ENCODE measurements around the gene SMIM31.

Gene SMIM31

DNA sequence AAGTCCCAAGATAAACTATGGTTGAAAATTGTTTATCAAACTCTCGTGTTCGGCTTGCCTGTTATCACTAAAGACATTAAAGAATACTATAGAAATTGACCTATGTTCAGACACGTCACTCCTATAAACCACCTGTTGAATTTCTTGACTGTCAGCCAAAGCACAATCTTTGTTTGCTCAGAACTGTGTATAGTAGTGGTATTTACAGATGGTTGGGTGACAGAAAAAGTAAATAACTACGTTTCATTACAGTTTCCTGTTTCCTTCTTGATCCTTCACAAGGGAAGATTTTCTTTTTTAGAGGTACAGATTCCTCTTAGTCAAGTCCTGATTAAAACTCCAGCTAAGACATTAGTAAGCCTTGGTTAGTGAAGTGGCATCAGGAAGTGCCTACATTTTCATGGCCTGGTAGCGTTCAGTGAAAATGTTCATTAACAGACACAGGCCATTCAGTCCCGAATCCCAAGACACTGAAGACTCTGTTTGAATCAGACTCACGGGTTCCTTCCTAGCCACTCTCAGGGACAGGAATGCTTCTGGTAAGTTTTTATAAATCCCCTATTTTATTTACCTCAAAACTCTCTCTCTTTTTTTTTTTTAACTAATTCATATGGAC lies at the start of gene SMIM31:
TSS of gene SMIM31 (plus strand) at position 259 of the 616 bp plus-strand sequence. CDS start 16,313 bp downstream, outside the sequence.
- DNase-seq, result no peak

DNA sequence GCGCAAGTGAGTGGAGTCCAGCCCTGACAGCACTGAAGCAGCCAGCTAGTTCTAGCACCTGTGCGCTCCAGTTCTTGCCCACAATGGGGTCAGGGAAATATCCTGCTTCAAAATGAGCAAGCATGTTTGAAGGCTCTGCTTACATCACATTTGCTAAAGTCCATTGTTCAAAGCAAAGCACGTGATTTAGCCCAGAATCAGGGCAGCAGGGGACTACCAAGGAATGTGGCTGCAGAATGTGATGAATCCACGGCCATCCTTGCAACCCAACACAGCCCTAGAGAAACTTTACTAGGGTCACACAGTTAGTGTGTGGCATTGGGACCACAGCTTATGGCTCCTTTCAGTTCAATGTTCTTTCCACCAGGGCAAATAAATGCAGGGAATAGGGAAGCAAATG lies 47.3 kb upstream of the SMIM31 start:
- no peak for DNase-seq

DNA sequence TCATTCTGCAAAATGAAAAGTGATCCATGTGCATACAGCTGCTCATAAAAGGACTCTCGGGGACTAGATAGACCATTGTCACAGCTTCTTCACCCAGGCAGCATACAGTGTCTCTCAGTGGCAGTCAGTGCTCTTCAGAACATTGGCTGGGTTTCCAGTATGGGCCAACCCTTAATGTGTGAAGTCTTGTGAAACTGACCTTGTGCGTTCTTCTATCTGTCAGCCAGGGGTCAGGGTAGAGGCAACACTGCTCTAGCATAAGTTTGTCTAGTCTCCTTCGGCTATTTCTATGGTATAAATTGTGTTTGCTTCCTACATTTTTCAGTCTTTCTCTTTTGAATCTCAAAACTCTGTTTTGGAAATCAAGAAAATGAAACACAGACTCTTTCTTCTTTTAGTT lies 37.0 kb upstream of the SMIM31 start:
- no peak for DNase-seq

DNA sequence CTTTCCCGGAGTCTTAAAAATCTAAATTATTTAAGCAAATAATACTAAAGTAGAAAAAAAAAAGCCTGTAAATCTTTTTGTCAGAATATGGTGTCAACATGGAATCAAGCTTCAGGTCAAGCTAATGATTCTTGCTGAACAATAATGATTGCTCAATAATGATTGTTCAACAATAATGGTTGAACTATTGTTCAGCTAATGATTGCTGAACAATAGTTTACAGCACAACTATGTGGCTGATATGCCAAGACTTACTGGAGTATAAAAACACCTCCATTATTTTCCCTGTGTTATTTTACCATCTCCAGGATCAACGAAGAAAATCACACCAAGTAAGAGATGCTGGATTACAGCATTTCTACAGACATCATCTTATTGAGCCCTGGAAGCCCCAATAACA lies 35.1 kb upstream of the SMIM31 start:
- no peak for DNase-seq

DNA sequence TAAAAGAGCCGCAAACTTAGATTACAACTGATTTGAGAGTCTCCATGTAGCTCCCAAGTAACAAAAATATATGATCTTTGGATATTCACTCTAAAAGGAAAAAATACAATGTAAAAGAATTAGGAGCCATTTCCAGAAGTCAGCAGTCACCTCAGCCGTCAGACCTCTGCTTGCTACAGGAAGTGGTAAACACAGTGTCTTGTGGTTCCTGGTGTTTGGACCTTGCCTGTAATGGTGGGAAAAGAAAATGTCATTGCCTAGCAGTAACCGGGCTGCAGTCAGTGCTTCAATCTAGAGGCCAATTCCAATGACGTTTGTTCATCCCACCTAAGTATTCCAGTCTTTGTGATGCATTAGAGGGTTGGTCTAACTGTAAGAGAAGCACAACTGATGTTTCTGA lies 28.9 kb upstream of the SMIM31 start:
- no peak for DNase-seq

DNA sequence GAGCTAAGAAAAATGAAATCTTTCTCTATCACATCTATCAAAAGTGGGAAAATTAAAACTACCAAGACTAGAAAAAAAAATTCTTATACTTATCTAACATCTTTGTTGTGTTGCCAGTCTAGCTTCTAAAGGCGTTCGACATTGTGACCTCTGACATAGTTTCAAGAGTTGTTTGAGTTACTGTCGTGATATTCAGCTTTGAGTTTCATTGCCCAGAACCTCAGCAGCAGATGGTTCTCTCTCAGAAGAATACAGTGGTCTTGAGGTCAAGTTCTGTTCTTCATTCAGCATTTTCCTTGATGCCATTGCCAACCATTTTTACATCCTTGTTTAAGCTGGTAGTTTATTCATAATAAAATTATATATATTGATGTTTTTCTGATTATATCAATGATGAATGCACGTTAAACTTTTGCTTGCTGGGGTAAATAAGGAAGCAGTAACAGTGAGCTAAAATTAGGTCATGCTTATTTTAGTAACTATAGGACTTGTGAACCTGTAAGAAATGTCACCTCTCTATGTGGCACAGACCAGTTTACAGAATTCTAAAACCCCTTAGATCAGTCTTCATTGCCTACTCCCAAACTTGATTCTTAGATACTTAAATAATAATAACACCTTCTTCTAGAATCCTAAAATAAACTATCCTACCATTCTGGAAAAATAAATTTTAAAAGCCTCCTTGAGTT lies 23.1 kb upstream of the SMIM31 start:
- DNase-seq, result no peak

DNA sequence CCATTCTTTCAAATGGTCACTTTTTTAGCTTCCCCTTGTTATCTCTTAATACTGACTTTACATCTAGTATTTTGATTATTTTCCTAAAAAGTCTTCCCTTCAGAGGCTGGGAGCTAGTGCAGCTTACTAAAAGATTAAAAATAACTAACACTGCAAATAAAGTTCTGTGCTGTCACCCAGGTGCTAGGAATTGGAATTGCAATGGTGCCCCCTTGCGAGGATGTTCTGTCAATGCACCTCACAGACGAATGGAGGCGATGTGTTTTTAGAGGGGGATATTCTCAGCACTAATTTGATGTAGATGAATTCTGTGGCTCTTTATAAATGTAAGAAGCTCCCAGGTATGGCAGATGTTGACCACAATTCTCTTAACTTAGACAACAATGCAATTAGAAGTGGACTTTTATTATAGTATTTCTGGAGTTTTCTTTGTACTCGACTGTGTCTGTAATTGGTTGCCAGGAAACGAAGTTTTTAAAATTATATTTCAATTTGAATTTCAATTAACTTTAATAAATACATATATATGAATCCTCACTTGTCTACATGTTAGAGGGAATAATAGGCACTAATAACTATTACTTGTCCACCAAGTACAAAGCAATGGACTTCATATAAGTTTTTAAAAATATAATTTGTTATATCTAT lies 22.0 kb upstream of the SMIM31 start:
- peak in 8 of 14 donors; percentile 1 to 30 (median 8) for DNase-seq

DNA sequence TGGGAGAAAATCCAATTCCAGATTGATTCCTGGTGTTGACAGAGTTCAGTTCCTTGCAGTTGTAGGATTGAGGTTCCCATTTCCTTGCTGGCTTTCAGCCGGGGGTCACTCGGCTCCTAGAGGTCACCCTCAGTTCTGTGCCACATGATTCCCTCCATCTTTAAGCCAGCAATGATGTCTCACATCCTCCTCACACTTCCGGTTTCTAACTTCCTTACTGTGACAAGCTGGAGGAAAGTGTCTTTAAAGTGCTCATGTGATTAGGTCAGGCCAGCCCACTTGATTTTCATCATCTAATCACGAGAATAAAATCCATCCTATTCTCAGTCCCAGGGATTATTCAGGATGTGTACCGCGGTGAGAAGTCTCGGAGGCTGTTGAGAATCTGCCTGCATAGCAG lies 19.4 kb upstream of the SMIM31 start:
- DNase-seq, result no peak

DNA sequence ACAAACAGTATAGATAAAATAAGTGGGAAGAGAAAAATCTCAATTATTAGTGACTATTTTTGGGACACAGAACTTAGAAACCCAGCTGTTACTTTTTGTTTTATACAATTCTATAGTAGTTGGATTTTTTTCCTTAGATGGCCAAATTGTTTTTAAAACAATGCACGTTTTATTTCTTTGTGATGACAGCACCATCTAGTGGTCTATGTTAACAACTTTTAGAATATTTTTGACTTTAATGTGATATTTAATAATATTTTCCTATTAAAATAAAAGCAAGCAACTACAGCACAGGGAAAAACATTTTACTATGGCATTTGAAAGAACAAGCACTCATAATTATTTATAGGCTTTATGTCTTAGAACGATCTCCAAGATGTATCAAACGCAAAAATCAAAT lies 5.6 kb upstream of the SMIM31 start:
- DNase-seq, result no peak

DNA sequence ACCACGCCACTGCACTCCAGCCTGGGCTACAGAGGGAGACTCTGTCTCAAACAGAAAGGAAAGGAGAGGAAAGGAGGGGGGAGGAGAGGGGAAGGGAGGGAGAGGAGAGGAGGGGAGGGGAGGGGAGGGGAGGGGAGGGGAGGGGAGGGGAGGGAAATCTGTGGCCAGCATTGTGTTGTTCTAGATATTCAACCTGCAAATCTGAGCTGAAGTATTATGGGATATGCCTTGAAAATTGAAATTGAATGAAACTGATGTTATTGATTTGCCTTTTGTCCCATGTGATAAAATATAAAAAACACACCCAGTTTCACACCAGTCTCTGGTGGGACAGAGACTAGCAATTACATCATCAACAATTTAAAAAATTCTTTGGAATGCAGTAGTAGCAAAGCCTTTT lies 1.5 kb downstream of the SMIM31 start:
- DNase-seq, result no peak

DNA sequence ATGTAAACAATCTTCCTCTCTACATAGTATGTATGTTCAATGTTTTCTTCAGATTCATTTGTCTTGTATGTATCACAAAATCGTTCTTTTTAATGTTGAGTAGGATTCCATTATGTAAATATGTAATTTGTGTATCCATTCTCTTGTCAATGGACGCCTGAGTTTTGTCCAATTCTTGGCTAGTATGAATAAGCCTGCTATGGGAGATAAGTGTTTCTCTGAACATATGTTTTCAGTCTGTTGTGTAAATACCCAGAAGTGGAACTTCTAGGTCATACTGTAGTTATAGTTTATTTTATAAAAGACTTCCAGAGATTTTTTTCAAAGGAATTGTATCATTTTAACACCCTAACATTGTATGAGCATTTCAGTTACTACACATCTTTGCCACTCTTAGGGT lies 2.8 kb downstream of the SMIM31 start:
- no peak for DNase-seq

DNA sequence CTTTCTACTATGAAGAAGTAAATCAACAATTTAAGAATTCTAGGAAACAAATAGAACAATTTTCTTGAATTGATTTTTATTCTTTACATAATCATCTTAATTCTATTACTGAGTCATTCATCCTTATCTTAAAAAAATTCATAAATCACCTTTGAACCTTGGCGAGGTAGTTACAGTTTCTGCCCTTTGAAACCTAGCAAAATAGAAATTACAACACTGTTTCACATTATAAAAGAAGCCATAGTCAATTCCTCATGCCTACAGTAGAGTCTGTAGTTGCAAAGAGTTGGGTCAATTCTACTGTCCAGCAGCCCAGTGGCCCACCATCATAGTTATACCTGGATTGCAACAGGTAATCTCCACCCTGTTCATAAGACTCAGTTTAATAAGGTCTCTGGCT lies 7.3 kb downstream of the SMIM31 start:
- no peak for DNase-seq

DNA sequence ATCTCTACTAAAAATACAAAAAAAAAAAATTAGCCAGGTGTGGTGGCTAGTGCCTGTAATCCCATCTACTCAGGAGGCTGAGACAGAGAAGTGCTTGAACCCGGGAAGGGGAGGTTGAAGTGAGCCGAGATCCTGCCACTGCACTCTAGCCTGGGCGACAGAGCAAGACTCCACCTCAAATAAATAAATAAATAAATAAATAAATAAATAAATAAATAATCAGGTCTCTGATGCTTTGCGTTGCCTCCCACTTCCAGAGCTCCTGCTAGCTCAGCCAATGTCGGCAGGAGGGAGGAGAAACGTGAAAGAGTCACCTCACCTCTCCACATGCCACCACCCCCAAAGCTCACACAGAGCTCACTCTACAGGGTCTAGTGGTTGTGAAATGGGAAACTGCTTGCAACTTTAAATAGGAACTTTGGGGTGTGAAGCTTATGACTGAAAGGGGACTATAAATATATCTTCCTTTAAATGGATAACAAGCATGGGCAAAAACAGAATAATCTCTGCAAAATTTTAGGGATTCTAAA lies 7.9 kb downstream of the SMIM31 start:
- DNase-seq, result no peak

DNA sequence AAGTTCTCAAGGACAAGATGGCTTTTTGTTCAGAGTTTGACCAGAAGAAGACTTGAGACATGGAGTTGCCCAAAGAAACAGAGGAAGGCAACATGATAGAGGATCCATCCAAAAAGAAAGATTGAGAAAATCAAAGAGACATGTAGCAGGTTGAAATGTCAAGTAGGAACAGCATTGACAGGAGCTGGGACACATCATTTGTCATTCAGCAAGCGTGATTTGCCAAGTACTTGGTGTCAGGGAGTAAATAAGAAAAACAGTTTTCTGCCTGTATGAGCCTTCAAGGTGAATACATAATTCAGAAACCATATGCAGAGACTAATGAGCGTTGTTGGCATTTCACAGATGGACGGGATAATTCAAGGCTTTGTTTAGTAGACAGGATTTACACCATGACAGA lies 11.2 kb downstream of the SMIM31 start:
- no peak for DNase-seq

DNA sequence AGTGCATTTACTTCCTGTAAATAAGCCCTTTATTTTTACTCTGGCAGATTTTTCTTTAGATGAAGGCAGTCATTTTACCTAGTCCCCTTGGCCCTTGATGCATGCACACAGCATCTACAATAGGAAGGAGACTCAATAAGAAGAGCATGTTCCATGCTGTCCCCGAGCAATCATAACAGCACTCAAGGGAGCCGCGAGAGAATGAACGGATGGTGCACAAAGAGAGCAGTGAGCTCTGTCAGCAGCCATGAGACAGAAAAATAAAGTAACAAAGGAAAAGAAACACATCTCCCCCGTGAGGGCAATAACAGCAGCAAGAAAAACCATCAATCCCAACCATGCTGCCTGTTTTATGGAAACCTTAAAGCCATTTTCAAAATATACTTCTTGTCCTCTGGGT lies 11.9 kb downstream of the SMIM31 start:
- peak in 1 of 14 donors; percentile 1 for DNase-seq

DNA sequence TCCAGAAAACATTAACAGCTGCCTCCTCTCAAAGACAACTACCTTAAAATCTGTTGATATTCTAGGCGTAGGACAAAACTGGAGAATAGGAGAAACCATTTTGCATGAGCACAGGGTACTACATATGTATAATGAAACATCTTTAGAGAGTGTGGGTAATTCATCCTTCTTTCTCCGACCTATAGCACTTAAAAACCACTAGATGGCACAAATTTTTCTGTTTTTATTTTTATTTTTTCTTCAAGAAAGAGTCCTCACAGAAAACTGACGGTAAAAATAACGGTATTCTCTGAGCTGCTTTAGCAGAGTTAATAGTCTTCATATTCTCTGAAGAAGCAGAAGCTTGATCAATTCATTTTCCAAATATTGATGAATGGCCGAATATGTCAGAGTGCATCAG lies 14.6 kb downstream of the SMIM31 start:
- DNase-seq, result no peak

DNA sequence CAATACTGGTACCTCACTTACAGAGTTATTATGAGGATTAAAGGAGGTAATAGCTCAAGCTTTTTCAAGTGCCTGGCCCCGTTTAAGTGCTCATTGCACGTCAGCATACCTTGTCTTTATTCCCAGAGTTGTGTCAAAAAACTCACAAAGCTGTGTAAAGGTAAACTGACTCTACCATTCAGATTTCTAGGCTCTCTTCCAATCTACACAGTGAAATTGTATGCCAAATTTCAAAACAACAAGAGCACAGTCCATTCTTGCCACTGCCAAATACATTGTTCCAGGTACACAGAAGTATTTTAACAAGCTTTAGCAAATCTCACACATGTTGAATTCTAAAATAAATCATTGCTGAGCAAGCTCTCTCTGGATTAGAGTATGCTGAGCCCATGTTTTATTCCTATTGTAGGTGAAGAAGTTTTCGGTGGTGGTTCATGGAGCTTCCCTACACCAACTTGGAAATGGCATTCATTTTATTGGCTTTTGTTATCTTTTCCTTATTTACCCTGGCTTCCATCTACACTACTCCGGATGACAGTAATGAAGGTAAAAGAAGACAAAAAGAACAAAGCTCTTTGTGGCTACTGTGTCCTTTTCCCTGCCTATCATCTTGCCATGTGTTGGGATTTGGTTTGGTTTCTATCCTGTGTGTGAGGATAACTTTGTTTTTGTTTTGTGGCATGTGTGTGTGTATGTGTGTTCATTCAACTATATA lies 16.2 kb downstream of the SMIM31 start:
- no peak for DNase-seq

DNA sequence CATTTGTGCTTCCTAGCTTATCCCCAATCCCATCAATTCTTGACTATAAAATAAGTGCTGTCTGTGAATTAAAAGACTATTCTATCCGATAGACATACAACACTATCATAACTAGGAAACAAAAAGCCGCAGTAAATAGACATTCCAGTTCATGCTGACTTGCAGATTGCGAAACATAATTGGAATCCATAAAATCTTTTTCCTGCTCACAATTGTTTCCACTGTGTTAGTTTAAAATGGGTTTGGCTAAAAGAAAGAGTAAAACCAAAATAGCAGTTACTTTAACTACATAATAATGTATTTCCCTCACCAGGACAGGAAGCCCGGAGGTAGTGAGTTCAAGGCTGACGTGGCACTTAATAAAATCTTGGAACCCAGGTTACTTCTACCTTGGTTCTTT lies 17.2 kb downstream of the SMIM31 start:
- no peak for DNase-seq

DNA sequence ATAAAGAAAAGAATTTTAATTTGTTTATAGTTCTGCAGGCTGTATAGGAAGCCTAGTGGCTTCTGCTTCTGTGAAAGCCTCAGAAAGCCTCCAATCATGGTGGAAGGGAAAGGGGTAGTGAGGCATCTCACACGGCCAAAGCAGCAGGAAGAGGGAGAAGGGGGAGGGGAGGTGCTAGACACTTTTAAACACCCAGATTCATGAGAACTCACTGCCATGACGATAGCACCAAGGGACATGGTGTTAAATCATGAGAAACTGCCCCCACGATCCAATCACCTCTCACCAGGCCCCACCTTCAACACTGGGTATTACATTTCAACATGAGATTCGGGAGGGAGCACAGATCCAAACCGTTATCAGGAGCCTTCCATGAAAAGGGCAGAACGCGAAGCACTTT lies 18.1 kb downstream of the SMIM31 start:
- no peak for DNase-seq

DNA sequence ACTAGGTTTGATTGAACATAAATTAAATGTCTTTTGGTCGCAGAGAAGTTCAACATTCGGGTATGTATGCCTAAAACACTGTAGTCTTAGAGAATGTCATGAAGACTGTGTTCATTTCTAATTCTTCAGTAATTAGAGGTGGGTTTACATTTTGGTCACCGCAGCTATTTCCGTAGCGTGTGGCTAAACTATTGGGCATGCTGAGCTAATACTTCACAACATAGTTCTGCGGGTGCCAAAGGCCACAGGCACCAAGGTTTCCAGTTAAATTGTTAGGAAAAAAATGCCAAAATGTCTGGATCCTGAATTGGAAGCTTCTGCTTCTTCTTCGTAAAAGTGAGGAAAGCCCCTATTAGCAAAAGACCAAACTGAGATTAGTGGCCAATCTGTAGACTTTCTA lies 25.1 kb downstream of the SMIM31 start:
- DNase-seq, result no peak

DNA sequence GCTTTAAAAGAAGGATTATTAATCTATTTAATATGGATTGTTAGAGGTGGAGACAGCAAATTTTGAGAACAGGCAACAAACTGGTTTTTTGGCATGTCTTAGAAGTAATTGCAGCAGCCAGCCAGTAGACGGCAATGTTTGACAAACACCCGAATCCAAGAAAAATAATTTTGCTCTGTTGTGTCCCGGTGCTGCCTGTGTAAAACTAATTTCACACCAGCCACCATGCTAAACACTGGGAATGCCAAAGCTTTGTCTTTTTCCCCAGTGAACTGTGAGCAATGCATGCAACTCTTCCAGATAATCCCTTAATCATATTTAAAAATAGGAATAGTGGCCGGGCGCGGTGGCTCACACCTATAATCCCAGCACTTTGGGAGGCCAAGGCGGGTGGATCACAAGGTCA lies 25.9 kb downstream of the SMIM31 start:
- peak in 4 of 14 donors; percentile 1 to 19 (median 6) for DNase-seq

DNA sequence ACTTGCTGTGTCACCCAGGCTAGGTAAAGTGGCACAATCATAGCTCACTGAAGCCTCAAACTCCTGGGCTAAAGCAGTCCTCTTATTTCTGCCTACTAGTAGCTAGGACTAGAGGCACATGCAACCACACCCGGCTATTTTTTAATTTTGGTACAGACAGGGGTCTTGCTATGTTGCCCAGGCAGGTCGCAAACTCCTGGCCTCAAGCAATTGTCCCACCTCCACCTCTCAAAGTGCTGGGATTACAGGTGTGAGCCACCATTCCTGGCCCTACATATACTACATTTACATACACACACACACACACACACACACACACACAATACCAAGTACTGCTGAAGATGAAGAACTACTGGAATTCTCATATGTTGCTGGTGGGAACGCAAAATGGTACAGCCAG lies 26.9 kb downstream of the SMIM31 start:
- no peak for DNase-seq

DNA sequence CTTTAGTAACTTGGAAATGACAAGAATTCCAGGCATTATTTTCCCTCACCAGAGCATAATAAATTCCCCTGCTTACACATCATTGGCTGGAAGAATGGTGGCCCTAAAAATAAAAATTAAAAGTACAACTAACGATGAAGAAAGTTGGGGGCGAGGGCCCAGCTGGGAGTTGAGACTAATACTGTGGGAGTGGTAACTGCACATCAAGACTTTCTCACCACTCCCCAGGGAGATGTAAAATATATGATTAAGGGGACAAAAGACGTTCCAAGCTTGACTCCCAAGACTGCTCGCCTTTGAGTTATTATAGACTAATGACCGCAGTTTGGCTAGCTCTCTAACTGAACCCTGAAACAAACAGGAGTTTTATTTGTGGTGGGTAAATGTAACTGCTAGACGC lies 30.0 kb downstream of the SMIM31 start:
- no peak for DNase-seq

All from C1 segment of cervical spinal cord (tissue), 14 donors.